GM19239 (cell line): Measurements from ENCODE around the gene SPAG17.

Experiments used
- DNase-seq: peaks from one replicate; pipeline ENCODE4 v3.0.0; 2011; ENCODE audit warnings: low spot score; ENCODE audit not compliant: insufficient read length
- FAIRE-seq: peaks from 2 replicates; lab custom pipeline; 2011; peaks lifted over from hg19 to GRCh38; lab: Jason Lieb, UNC

The SPAG17 gene

DNA sequence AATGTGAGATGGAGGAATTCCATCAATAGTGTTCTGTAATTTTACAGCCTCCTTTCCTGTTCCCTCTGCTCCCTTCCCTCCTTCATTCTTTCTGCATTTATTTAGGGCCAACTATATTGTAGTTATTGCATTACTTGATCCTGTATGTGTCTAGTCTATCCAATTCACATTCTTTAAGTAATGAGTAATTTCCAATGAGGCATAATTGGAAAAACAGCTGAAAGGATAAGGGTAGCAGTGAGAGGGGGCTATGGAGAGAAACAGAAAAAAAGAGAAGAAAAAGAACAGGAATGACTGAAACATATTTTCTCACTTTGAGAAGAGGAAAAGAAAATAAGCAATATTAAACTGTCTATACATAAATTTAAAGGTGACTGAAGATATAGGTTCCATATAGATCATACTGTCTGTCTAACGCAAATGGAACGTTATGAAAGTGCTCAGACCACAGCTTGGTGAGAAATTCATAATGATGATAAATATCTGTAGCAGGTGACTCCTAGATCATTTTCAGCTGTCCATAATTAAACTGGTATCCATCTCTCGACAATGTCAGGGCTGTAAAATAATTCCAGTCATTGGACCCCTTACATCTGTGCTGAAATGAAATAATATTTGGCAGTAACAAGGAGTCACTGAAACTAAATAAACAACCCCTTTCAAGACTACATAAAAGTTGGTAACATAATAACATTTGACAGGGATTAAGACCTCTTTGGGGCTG is 61.8 kb downstream of the SPAG17 start:
- DNase-seq (no peak), FAIRE-seq (no peak)

DNA sequence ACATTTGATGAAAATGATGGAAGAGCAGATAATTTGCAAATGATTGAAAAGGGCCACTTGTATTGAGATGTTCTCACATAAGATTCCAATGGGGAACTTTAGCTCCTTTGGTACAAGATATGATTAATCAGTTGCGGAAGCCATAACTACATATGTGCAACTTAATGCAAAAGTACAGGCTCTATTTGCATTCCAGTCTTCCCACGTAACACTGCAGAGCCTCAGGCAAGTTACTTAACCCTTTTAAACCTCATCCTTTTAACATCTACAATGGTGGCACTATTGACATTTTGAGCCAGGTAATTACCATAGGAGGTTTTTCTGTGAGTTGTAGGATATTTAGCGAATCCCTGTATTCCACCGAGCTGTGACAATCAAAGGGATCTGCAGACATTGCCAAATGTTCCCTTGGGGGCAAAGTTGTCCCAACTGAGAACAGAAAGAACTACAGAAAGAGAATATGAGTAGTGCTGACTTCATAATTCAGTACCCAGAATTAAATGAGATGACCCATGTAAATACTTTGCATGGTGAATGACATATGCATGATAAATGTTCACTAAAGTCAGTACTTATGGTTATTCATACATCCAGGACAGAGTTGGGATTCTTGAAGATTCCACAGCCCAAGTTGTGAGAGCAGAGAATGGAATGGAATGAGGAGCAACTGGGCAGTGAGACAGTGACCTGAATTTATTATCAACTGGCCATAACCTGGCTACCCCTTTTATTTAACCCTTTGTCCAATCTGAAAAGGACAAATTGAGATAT is 62.6 kb downstream of the SPAG17 start:
- FAIRE-seq, result no peak

DNA sequence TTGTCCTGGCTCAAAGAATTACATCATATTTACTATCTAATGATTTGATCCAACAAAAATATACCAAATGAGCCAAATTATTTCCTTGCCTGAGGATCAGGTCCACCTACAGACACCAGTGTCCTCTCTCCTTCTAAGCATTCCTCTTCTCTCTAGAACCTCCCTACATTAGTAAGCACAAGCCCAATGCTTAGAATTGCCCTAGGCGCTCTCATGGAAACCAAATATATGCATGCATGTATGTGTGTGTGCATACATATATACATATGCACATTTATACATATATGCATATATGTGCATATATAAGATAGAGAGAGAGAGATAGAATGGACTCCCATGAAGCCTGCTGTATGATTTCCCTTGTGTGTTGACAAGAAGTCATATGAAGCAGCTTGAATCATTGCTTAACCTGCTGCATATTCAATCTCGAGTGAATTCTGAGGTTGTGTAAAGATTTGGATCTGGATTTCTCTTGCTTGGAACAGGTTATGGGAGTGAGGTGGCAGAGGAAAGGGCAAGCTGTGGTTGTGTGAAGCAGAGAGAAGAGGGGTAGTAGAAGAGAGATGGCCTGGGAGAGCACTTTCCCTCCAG is 66.1 kb downstream of the SPAG17 start:
- DNase-seq (no peak), FAIRE-seq (no peak)

More for the DNA sequence above, 62.6 kb downstream of the SPAG17 start:
- no peak for DNase-seq

GRCh38 chr1:118118469-118118868 is 66.6 kb downstream of the SPAG17 start:
- DNase-seq (no peak), FAIRE-seq (no peak)

DNA sequence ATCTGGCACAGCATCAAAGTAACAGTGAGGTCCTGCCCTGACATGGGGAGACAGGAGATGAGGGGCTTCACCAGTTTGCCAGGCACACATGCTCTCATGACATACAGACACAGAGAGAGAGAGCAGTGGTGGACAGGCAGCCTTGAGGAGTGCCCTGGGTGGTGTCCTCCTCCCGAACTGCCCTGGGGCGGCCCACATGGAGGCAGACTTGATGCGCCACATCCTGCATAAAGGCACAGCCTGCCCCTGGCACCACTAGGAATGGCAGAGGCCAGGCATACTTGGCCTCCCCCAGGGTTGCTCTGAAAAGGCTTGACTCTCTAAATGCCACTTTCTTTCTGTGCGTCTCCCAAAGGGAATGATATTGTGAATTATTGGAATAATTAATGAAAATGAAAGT is 67.5 kb downstream of the SPAG17 start:
- DNase-seq, result no peak
- no peak for FAIRE-seq

GRCh38 chr1:118116909-118117308 is 68.1 kb downstream of the SPAG17 start:
- DNase-seq, result no peak
- FAIRE-seq, result no peak

DNA sequence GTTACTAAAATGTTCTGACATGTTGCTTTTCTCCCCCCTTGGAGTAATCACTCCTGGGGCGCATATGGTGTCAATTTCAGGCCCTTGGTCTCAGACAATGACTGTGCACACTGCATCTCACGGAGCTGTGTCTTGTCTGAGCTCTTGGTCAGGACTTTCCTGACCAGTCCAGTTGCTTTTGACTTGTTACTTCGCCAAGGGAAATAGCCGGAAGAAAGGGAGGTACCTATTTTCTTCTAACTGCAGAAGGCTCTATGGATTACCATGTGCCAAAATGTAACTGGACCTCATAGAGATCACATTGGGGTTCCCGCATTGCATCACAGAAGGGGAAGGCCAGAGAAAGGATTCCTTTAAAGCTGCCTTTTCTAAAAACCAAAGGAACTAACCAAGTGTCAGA is 68.6 kb downstream of the SPAG17 start:
- no peak for FAIRE-seq
- DNase-seq, result no peak

GRCh38 chr1:118115567-118116295 is 69.3 kb downstream of the SPAG17 start:
- no peak for FAIRE-seq
- DNase-seq, result no peak

- DNase-seq (no peak), FAIRE-seq (no peak)
These were observed 71.8 kb downstream of the SPAG17 start for GRCh38 chr1:118113261-118113660.

GRCh38 chr1:118110580-118110979 is 74.4 kb downstream of the SPAG17 start:
- DNase-seq (no peak), FAIRE-seq (no peak)

DNA sequence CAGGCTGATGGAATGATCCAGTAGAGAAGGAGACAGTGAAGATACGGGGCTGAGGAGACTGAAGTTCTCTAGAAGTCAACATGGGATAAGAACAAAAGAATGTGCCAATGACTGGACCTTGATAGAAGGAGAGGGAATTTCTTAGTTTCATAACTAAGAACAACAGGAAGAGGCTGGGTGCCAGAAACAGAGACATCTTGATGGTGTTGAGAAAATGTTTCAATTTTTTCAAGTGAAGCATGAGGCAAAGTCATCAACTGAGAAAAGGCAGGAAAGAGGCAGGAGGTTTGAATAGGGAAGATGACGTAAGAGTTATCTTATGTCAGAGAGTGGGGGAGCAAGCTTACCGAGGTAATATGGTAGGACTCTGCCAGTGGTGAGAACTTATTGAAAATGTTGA is 80.1 kb downstream of the SPAG17 start:
- DNase-seq (no peak), FAIRE-seq (no peak)

GRCh38 chr1:118102445-118102844 is 82.6 kb downstream of the SPAG17 start:
- FAIRE-seq, result no peak
- no peak for DNase-seq

- DNase-seq (no peak), FAIRE-seq (no peak)
These were observed 83.0 kb downstream of the SPAG17 start for GRCh38 chr1:118101999-118102398.

GRCh38 chr1:118101515-118101844 is 83.5 kb downstream of the SPAG17 start:
- FAIRE-seq, result no peak

DNA sequence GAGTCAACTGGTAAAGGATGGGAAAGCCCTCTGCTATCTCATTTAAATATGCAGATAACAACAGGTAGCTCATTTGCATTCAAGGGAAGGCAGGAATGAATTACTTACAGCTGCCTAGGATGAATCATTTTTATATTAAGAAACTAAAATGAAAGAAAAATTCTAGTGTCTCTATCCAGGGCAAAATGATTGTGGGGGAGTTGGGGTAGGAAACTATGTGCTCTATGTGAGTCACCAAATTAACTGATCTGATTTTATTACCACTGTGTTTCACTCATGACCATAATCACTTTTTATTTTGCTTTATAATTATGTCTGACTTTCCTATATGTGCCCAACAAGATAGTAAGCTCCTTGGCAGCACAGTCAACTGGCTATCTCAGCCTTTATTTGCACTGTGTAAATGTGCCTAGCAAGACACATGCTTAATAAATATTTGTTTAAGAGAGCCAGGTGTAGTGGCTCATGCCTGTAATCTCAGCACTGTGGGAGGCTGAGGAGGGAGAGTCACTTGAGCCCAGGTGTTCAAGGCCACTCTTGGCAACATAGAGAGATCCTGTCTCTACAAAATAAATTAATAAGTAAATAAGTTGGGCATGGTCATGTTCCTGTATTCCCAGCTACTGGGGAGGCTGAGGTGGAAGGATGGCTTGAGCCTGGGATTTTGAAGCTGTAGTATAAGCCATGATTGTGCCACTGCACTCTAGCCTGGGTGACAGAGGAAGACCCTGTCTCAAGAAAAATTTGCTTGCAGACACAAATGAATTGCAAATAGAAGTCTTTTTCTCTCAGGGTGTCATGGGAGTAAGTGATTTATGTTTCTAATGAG is 84.1 kb downstream of the SPAG17 start:
- DNase-seq, result no peak
- no peak for FAIRE-seq

More at GRCh38 chr1:118101515-118101844, 83.5 kb downstream of the SPAG17 start:
- no peak for DNase-seq

DNA sequence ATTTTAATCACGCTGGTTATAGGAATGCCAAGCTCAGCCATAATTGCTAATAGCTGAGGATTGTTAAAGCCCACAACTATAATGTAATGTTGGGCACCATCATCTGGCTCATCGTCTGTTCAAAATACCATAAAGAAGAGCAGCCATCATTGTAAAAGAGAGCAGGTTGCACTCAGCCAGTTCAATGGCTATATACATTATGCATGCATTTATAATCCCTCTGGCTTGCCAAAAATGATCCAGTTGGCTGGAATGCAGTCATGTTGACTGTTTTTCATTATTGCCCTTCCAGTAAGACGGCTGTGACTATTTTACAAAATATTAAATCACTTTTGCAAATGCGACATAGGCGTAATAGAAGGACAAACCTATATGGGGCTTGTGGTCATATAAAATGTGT is 85.3 kb downstream of the SPAG17 start:
- no peak for FAIRE-seq

DNA sequence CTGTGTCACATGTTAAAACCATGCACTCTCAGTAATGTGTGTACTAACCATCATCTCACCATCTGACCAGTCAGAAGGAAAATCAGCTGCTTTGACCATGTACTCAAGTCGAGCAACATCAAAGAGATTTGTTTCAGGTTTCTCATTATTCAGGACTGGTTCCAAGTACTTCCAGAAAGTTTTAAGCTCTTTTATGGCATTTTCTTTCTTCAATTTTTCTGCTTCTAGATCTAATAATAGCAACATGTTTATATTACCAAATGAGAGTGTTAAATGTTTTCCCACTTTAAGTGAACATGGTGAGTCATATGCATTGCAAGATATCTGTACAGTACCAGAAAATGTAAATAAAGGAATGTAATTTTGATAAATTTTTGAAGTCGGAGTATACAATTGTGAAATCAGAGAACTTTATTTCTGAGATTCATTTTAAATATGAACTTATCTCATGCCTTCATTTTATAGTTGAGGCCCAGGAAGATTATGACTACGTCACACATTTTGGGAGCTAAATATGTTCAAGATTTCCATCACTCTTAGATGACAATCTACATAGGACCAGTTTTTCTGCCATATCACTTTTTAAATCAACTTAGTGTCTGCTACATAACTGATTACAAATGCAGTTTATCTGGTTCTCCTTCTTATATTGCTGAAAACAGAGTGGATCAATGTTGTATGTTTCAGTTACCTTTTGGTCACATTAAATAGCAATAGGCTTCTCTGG is 87.2 kb downstream of the SPAG17 start:
- DNase-seq (no peak), FAIRE-seq (no peak)

More for the DNA sequence above, 85.3 kb downstream of the SPAG17 start:
- no peak for DNase-seq

DNA sequence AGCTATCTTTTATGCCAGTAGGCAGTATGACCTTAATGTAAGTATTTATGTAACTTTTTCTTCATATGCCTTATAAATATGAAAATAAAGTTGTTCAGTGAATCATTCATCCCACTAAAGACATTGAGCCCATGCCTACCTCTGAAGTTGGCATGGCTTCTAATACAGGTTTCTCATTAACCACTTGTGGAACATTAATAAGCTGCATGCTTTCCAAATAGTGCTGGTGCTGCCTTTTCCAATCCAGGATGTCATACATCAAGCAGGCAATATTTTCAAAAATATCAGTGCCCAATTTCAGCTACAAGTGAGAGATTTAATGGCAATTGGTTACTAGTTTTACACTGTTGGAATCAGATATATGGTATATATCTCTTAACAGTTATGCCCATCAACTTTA is 92.0 kb downstream of the SPAG17 start:
- no peak for FAIRE-seq
- DNase-seq, result no peak

DNA sequence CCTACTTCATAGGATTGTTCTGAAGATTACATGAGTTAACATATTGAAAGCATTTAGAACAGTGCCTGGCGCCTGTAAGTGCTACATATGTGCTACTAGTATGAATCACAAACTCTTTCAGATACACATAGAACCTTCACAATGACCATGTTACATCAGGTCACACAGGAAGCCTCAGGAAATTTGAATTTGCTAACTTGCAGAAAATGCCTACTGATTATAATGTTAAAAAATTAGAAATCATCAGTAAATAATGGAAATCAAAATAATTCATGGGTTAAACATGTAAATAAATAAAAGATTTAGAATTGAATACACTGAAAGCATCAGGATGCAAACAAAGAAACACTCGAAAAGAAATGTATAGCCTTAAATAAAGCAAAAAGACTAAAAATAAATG is 94.9 kb downstream of the SPAG17 start:
- no peak for FAIRE-seq

More for the DNA sequence above, 94.9 kb downstream of the SPAG17 start:
- DNase-seq, result no peak
